ENCODE measurements around the gene MRPS33.

GRCh38 chr7:141011443-141011842 lies 3.3 kb downstream of the MRPS33 start:
- TF ChIP-seq GATA2 (IDR thresholded peaks at IDR 0.05; ENCODE audit: low read depth, low read length) (no peak), GATA3 (IDR thresholded peaks at IDR 0.05; ENCODE audit: low read depth, low read length) (no peak)

All from SH-SY5Y (cell line).